ENCODE results near the gene AACS. TPM values are rescaled to one million over a fixed set of nuclear protein-coding genes. Genes with fewer than 3 reads are reported as not detected.

Gene AACS
- polyA plus RNA-seq, 1 donor = 19.1 TPM

DNA sequence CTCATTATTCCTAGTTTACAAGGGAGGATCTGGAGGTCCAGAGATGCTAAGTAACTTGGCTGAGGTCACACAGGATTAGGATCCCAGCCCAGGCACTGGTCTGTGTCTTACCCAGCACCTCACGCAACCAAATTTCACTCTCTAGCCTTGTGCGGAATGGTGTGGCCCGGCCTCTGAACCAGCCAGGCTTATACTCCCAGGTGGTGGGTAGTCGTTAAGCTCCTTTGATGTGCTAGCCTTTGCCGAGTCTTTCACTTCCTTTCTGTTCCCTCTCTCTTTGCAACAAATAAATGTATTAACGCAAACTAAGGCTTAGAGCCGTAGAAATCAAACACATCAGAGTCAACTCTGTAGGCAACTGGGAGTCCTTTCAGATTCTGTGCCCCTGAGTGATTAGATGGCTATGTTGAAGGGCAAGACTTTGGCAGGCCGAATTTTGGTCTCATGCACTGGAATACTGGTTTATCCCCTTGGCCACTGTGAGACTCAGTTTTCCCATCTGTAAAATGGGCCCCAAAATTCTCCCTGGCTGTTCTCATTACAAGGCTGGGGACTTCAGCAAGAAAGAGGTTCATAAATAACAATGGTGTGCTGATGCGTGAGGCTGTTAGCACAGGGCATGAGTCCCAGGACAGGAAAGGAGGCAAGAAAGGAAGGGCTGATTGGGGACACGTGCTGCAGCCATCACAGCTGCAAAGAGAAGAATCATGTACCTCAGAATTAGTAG is 126.3 kb downstream of the AACS start:
- Histone ChIP-seq H3K9me3 (ENCODE audit: control insufficient read depth, low read depth, low read length) (no peaks in the 10 kb centered on the region), H3K27me3 (ENCODE audit: control insufficient read depth, insufficient read depth, low read length) (peaks cover 72% of the 10 kb centered on the region), H3K4me3 (ENCODE audit: low read length) (no peak overlapping the region), H3K4me1 (ENCODE audit: control insufficient read depth, insufficient read depth, low read length) (peaks cover 8% of the 10 kb centered on the region), H3K36me3 (ENCODE audit: control insufficient read depth, insufficient read depth, low read length) (no peaks in the 10 kb centered on the region), H3K27ac (ENCODE audit: low read length) (no peak overlapping the region)
- DNase-seq = no peak
- WGBS (ENCODE audit: insufficient coverage, low lambda C conversion rate) = 40% methylated on average over 1 of the region's 10 CpGs

DNA sequence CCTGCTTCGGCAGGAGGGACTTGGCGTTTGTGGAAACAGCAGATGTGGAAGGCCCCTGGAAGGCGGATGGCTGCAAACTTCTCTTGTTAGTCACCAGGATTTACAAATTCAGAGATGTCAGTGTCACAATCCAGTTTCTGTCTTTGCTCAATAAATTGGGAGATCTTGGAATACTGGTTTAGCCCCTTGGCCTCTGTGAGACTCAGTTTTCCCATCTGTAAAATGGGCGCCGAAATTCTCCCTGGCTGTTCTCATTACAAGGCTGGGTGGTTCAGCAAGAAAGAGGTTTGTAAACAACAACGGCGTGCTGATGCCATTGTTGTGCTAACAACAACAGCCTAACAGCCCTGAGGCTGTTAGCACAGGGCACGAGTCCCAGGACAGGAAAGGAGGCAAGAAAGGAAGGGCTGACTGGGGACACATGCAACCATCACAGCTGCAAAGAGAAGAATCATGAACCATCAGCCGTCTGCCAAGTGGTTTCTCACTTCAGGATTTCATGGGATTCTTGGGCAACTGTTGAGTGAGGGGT is 127.5 kb downstream of the AACS start:
- Histone ChIP-seq H3K36me3 (ENCODE audit: control insufficient read depth, insufficient read depth, low read length) (no peaks in the 10 kb centered on the region), H3K4me1 (ENCODE audit: control insufficient read depth, insufficient read depth, low read length) (no peaks in the 10 kb centered on the region), H3K9me3 (ENCODE audit: control insufficient read depth, low read depth, low read length) (no peaks in the 10 kb centered on the region), H3K27ac (ENCODE audit: low read length) (no peak overlapping the region), H3K27me3 (ENCODE audit: control insufficient read depth, insufficient read depth, low read length) (peaks cover 61% of the 10 kb centered on the region), H3K4me3 (ENCODE audit: low read length) (no peak overlapping the region)
- DNase-seq = no peak
- no CpG with 5 or more reads among the region's 9 CpGs for WGBS (ENCODE audit: insufficient coverage, low lambda C conversion rate)

Other genes with a start within 250 kb of the AACS start
- 167 TPM for gene SCARB1, start 201.6 kb upstream of the AACS start, polyA plus RNA-seq
- gene UBC, start 150.8 kb upstream of the AACS start, polyA plus RNA-seq = 763 TPM
- gene DHX37, start 76.3 kb upstream of the AACS start, polyA plus RNA-seq = 8.9 TPM
- gene BRI3BP, start 71.8 kb upstream of the AACS start, polyA plus RNA-seq = 29.1 TPM
- 1.1 TPM for gene TMEM132B, start 121.0 kb downstream of the AACS start, polyA plus RNA-seq